ENCODE data around the gene COX6A1. TPM values are rescaled to one million over a fixed set of nuclear protein-coding genes. Genes with fewer than 3 reads are reported as not detected.

The COX6A1 gene
- total RNA-seq, 4 donors from 2014 or later = 175 to 1,520 (median 1,006) TPM

- DNase-seq = no peak
- no peak for TF ChIP-seq POLR2A (IDR thresholded peaks at IDR 0.05)
- TF ChIP-seq CTCF (IDR thresholded peaks at IDR 0.05) = no peak
- H3K36me3 ChIP-seq = peaks cover 0 to 5% (median 0%) of the 10 kb centered on the region in 3 donors
- H3K4me1 ChIP-seq = peaks cover 0 to 17% (median 0%) of the 10 kb centered on the region in 4 donors
- peak overlapping the region; percentile 92 to 94 (median 94) for H3K4me3 ChIP-seq
- no peaks in the 10 kb centered on the region for H3K9me3 ChIP-seq
- no peaks in the 10 kb centered on the region for H3K27me3 ChIP-seq
- H3K27ac ChIP-seq = peak overlapping the region; percentile 93 to 96 (median 94)
Measured at GRCh38 chr12:120470150-120470784, 32.4 kb downstream of the COX6A1 start.

GRCh38 chr12:120472521-120472920, 34.6 kb downstream of the COX6A1 start:
- H3K9me3 ChIP-seq = no peaks in the 10 kb centered on the region
- H3K4me3 ChIP-seq = no peak overlapping the region
- H3K36me3 ChIP-seq = no peaks in the 10 kb centered on the region
- TF ChIP-seq POLR2A (IDR thresholded peaks at IDR 0.05) (no peak), CTCF (IDR thresholded peaks at IDR 0.05) (no peak)
- H3K27me3 ChIP-seq = no peaks in the 10 kb centered on the region
- H3K27ac ChIP-seq = no peak overlapping the region
- peaks cover 0 to 12% (median 0%) of the 10 kb centered on the region in 4 donors for H3K4me1 ChIP-seq
- no peak for DNase-seq

GRCh38 chr12:120473807-120474615, 36.1 kb downstream of the COX6A1 start:
- no peak for TF ChIP-seq POLR2A (IDR thresholded peaks at IDR 0.05)
- TF ChIP-seq CTCF (IDR thresholded peaks at IDR 0.05) = no peak
- no peaks in the 10 kb centered on the region for H3K36me3 ChIP-seq
- DNase-seq = no peak
- no peaks in the 10 kb centered on the region for H3K9me3 ChIP-seq
- no peak overlapping the region for H3K4me3 ChIP-seq
- peaks cover 0 to 12% (median 0%) of the 10 kb centered on the region in 4 donors for H3K4me1 ChIP-seq
- no peak overlapping the region for H3K27ac ChIP-seq
- no peaks in the 10 kb centered on the region for H3K27me3 ChIP-seq

GRCh38 chr12:120474616-120474960, 36.7 kb downstream of the COX6A1 start:
- Histone ChIP-seq H3K4me3 (no peak overlapping the region), H3K27me3 (no peaks in the 10 kb centered on the region), H3K36me3 (no peaks in the 10 kb centered on the region), H3K27ac (no peak overlapping the region), H3K9me3 (no peaks in the 10 kb centered on the region), H3K4me1 (peaks cover 0 to 12% (median 0%) of the 10 kb centered on the region in 4 donors)
- DNase-seq = no peak
- TF ChIP-seq POLR2A (IDR thresholded peaks at IDR 0.05) = no peak
- no peak for TF ChIP-seq CTCF (IDR thresholded peaks at IDR 0.05)

GRCh38 chr12:120475643-120476042, 37.7 kb downstream of the COX6A1 start:
- Histone ChIP-seq H3K27me3 (no peaks in the 10 kb centered on the region), H3K4me3 (no peak overlapping the region), H3K36me3 (no peaks in the 10 kb centered on the region), H3K9me3 (no peaks in the 10 kb centered on the region), H3K4me1 (peaks cover 0 to 5% (median 0%) of the 10 kb centered on the region in 4 donors), H3K27ac (no peak overlapping the region)
- DNase-seq = no peak
- no peak for TF ChIP-seq CTCF (IDR thresholded peaks at IDR 0.05)
- TF ChIP-seq POLR2A (IDR thresholded peaks at IDR 0.05) = no peak

Measured in Peyer's patch (tissue), 4 donors.